Gastroesophageal sphincter (tissue), 4 donors: ENCODE results near the gene STX4. TPM values are rescaled to one million over a fixed set of nuclear protein-coding genes. Genes with fewer than 3 reads are reported as not detected.
A peak's percentile ranks its signal among the peaks of the same experiment; 100 is the strongest.

Experiments used
- ATAC-seq: fragments of 150-250 bp; one replicate; pipeline ENCODE4 v1.9.1; 2016; ENCODE audit warnings: mild to moderate bottlenecking, moderate library complexity
- H3K27ac ChIP-seq, 4 donors: fragments of 200-600 bp; sonication (generic) in 3 of 4; 1 replicate in 3 of 4; 2 replicates in 1 of 4; pipeline ENCODE4 v1.5.1; 2016 to 2019
- H3K27me3 ChIP-seq: fragments of 200-600 bp; sonication (generic); one replicate; pipeline ENCODE4 v1.5.1; 2019
- H3K36me3 ChIP-seq, 2 donors: fragments of 200-600 bp; sonication (generic); one replicate each; pipeline ENCODE4 v1.5.1; 2019; ENCODE audit warnings: control low read depth in 1 of 2
- H3K4me1 ChIP-seq, 3 donors: fragments of 200-600 bp; sonication (generic); 1 replicate in 2 of 3; 2 replicates in 1 of 3; pipeline ENCODE4 v1.5.1; 2016 to 2019; ENCODE audit warnings: control low read depth in 2 of 3
- H3K4me3 ChIP-seq, 2 donors: fragments of 200-600 bp; sonication (generic); one replicate each; pipeline ENCODE4 v1.5.1; 2019; ENCODE audit warnings: mild to moderate bottlenecking in 1 of 2, moderate library complexity in 1 of 2
- H3K9me3 ChIP-seq, 3 donors: fragments of 200-600 bp; sonication (generic); one replicate each; pipeline ENCODE4 v1.5.1; 2017 to 2019; ENCODE audit warnings: control low read depth in 2 of 3
- CTCF ChIP-seq, 4 experiments: fragments of 200-600 bp in 2 of 4; fragments of 450-650 bp in 2 of 4; sonication (generic) in 1 of 4; IDR thresholded peaks; one replicate each; pipeline ENCODE4 v1.5.1; 2017 to 2019; ENCODE audit warnings: antibody characterized with exemption in 4 of 4, mild to moderate bottlenecking in 2 of 4, moderate library complexity in 2 of 4
- EP300 ChIP-seq: sonication (generic); formaldehyde crosslinking; IDR thresholded peaks from one replicate; pipeline ENCODE4 v1.6.1; 2017; ENCODE audit warnings: antibody characterized with exemption, mild to moderate bottlenecking
- POLR2A ChIP-seq, 2 donors: fragments of 450-650 bp; IDR thresholded peaks; one replicate each; pipeline ENCODE4 v1.6.1; 2017; ENCODE audit warnings: antibody characterized with exemption in 2 of 2, mild to moderate bottlenecking in 2 of 2, moderate library complexity in 1 of 2
- POLR2AphosphoS5 ChIP-seq: sonication (generic); formaldehyde crosslinking; IDR thresholded peaks from one replicate; pipeline ENCODE4 v1.6.1; 2017; ENCODE audit warnings: antibody characterized with exemption
- WGBS, 2 donors: methylation state at CpG; one replicate each; pipeline ENCODE4 v1.1.5; 2018; ENCODE audit warnings: low coverage in 1 of 2; 5-methylcytosine and 5-hydroxymethylcytosine counted together
- total RNA-seq, 4 donors: library from RNA; depleted of rRNA; stranded (reverse); fragments of >200 nt; gene quantifications; one replicate each; pipeline ENCODE4 v1.1.0, GENCODE V29; 2016

Gene STX4
- total RNA-seq, 4 donors from 2014 or later, result 32.2 to 40.6 (median 37.2) TPM

- TF ChIP-seq POLR2AphosphoS5 (no peak), CTCF (IDR thresholded peaks at IDR 0.05) (no peak)
- 100% methylated on average over 1 of the region's 29 CpGs; no CpG with 5 or more reads in 1 of the 2 donors for WGBS, 2 donors
- Histone ChIP-seq H3K27me3 (no peaks in the 10 kb centered on the region), H3K4me3 (no peak overlapping the region), H3K4me1 (peaks cover 0 to 19% (median 9%) of the 10 kb centered on the region in 3 donors), H3K27ac (peak overlapping the region in 2 of 4 donors; percentile 80), H3K36me3 (peaks cover 0 to 48% of the 10 kb centered on the region in 2 donors), H3K9me3 (no peaks in the 10 kb centered on the region)
- ATAC-seq, result no peak
Measured at GRCh38 chr16:30986129-30986991, 47.0 kb upstream of the STX4 start.

- Histone ChIP-seq H3K27me3 (no peaks in the 10 kb centered on the region), H3K4me3 (no peak overlapping the region), H3K36me3 (peaks cover 0 to 35% of the 10 kb centered on the region in 2 donors), H3K4me1 (peaks cover 0 to 19% (median 9%) of the 10 kb centered on the region in 3 donors), H3K9me3 (no peaks in the 10 kb centered on the region), H3K27ac (no peak overlapping the region)
- ATAC-seq, result no peak
- TF ChIP-seq POLR2AphosphoS5 (no peak), CTCF (IDR thresholded peaks at IDR 0.05) (no peak), POLR2A (IDR thresholded peaks at IDR 0.05) (no peak), EP300 (no peak)
- WGBS, 2 donors, result 96 to 100% methylated on average over 1 to 8 of the region's 30 CpGs
Measured at GRCh38 chr16:30987581-30988190, 45.7 kb upstream of the STX4 start.

GRCh38 chr16:30989469-30990047, 43.8 kb upstream of the STX4 start:
- no peak for ATAC-seq
- no peak for TF ChIP-seq POLR2AphosphoS5
- TF ChIP-seq CTCF (IDR thresholded peaks at IDR 0.05), result no peak

GRCh38 chr16:30990105-30990504, 43.3 kb upstream of the STX4 start:
- Histone ChIP-seq H3K4me3 (no peak overlapping the region), H3K9me3 (no peaks in the 10 kb centered on the region), H3K27ac (no peak overlapping the region), H3K36me3 (peaks cover 0 to 13% of the 10 kb centered on the region in 2 donors), H3K4me1 (peaks cover 0 to 12% (median 6%) of the 10 kb centered on the region in 3 donors), H3K27me3 (no peaks in the 10 kb centered on the region)
- TF ChIP-seq CTCF (IDR thresholded peaks at IDR 0.05) (no peak), POLR2AphosphoS5 (no peak), POLR2A (IDR thresholded peaks at IDR 0.05) (no peak), EP300 (no peak)
- 100% methylated on average over 1 of the region's 12 CpGs; no CpG with 5 or more reads in 1 of the 2 donors for WGBS, 2 donors
- no peak for ATAC-seq

More at GRCh38 chr16:30989469-30990047, 43.8 kb upstream of the STX4 start:
- H3K9me3 ChIP-seq, result no peaks in the 10 kb centered on the region
- H3K4me1 ChIP-seq, result peaks cover 0 to 18% (median 8%) of the 10 kb centered on the region in 3 donors
- H3K27ac ChIP-seq, result no peak overlapping the region
- no peak overlapping the region for H3K4me3 ChIP-seq
- H3K36me3 ChIP-seq, result peaks cover 0 to 16% of the 10 kb centered on the region in 2 donors
- H3K27me3 ChIP-seq, result no peaks in the 10 kb centered on the region
- 87 to 88% methylated on average over 10 to 12 of the region's 23 CpGs for WGBS, 2 donors
